B cell (primary cell): Measurements from ENCODE around the gene IGLON5. TPM values are rescaled to one million over a fixed set of nuclear protein-coding genes. Genes with fewer than 3 reads are reported as not detected.

Experiments used
- ATAC-seq: fragments of 200-7000 bp; cut with Tn5 transposase; one replicate; pipeline ENCODE4 v1.10.0; 2021; ENCODE audit warnings: low read depth, mild to moderate bottlenecking, moderate number of reproducible peaks, moderate library complexity
- CTCF ChIA-PET: fragments of 350-600 bp; sonication (Branson Sonifier 250); formaldehyde crosslinking; loops from one replicate; lab custom pipeline; 2021; ENCODE audit warnings: antibody characterized with exemption, inconsistent platforms; lab: Charles Lee
- POLR2A ChIA-PET: fragments of 350-600 bp; sonication (Branson Sonifier 250); formaldehyde crosslinking; loops from one replicate; lab custom pipeline; 2021; ENCODE audit warnings: antibody characterized with exemption; lab: Charles Lee
- DNase-seq: peaks from one replicate; pipeline ENCODE4 v3.0.0; 2013
- H2AFZ ChIP-seq: 2 replicates; pipeline ENCODE4 v1.6.1; 2012; ENCODE audit warnings: mild to moderate bottlenecking, low read depth, low read length; ENCODE audit not compliant: insufficient read depth, poor library complexity, severe bottlenecking
- H3K27ac ChIP-seq, 2 donors: 1 replicate in 1 of 2; 2 replicates in 1 of 2; pipeline ENCODE4 v1.5.1; 2012 to 2013; ENCODE audit warnings: low read length in 2 of 2, mild to moderate bottlenecking in 2 of 2, moderate library complexity in 1 of 2
- H3K27me3 ChIP-seq, 4 experiments: fragments of 200-600 bp in 1 of 4; sonication (generic) in 1 of 4; replicated peaks in 1 of 4; 1 replicate in 2 of 4; 2 replicates in 2 of 4; pipeline versions ENCODE4 v1.6.1 to v1.7.0; 2013 to 2016; ENCODE audit warnings: low read length in 3 of 4, mild to moderate bottlenecking in 2 of 4, mixed read lengths in 1 of 4, moderate library complexity in 1 of 4; ENCODE audit not compliant: insufficient read depth in 4 of 4, control insufficient read depth in 3 of 4; ENCODE audit errors: control extremely low read depth in 1 of 4
- H3K36me3 ChIP-seq, 2 experiments: replicated peaks in 1 of 2; 1 replicate in 1 of 2; 2 replicates in 1 of 2; pipeline versions ENCODE4 v1.6.1 to v1.7.1; 2013; ENCODE audit warnings: low read length in 1 of 2; ENCODE audit not compliant: insufficient read depth in 2 of 2, control insufficient read depth in 1 of 2; ENCODE audit errors: control extremely low read depth in 1 of 2, extremely low read depth in 1 of 2
- H3K4me1 ChIP-seq, 2 donors: fragments of 200-600 bp in 1 of 2; sonication (generic) in 1 of 2; 1 replicate in 1 of 2; 2 replicates in 1 of 2; pipeline versions ENCODE4 v1.5.1 to v1.6.1; 2013 to 2017; ENCODE audit warnings: low read length in 2 of 2; ENCODE audit not compliant: control insufficient read depth in 2 of 2, insufficient read depth in 2 of 2
- H3K4me2 ChIP-seq: replicated peaks from 2 replicates; pipeline ENCODE3; 2012; ENCODE audit warnings: mild to moderate bottlenecking, low read depth, low read length; ENCODE audit not compliant: poor library complexity, severe bottlenecking
- H3K4me3 ChIP-seq, 5 experiments: fragments of 200-600 bp in 1 of 5; sonication (generic) in 1 of 5; 1 replicate in 3 of 5; 2 replicates in 2 of 5; pipeline versions ENCODE4 v1.5.1 to v1.7.0; 2011 to 2016; ENCODE audit warnings: low read length in 4 of 5, mild to moderate bottlenecking in 4 of 5, low read depth in 2 of 5, control low read depth in 1 of 5, moderate library complexity in 1 of 5; ENCODE audit not compliant: insufficient read depth in 1 of 5; ENCODE audit errors: control extremely low read depth in 1 of 5, extremely low read depth in 1 of 5
- H3K79me2 ChIP-seq: fragments of 200-600 bp; sonication (generic); one replicate; pipeline ENCODE4 v1.6.0; 2016; ENCODE audit warnings: low read length; ENCODE audit not compliant: control insufficient read depth, insufficient read depth
- H3K9ac ChIP-seq: fragments of 200-600 bp; sonication (generic); 2 replicates; pipeline ENCODE4 v1.6.1; 2017; ENCODE audit warnings: mild to moderate bottlenecking, low read length, moderate library complexity
- H3K9me3 ChIP-seq, 3 donors: one replicate each; pipeline versions ENCODE4 v1.6.1 to v1.7.1; 2013; ENCODE audit warnings: low read length in 2 of 3; ENCODE audit not compliant: control insufficient read depth in 2 of 3, insufficient read depth in 1 of 3; ENCODE audit errors: control extremely low read depth in 1 of 3
- H4K20me1 ChIP-seq: 2 replicates; pipeline ENCODE4 v1.6.0; 2012; ENCODE audit warnings: mild to moderate bottlenecking, low read length; ENCODE audit not compliant: insufficient read depth, control insufficient read depth, poor library complexity, severe bottlenecking
- H3K27ac Mint-ChIP-seq: one replicate; pipeline ENCODE4 v1.8.0; 2021; ENCODE audit warnings: mixed read lengths
- H3K27me3 Mint-ChIP-seq: one replicate; pipeline ENCODE4 v1.8.0; 2021; ENCODE audit warnings: mixed read lengths
- H3K4me1 Mint-ChIP-seq: one replicate; pipeline ENCODE4 v1.8.0; 2021; ENCODE audit warnings: mixed read lengths
- H3K4me3 Mint-ChIP-seq: one replicate; pipeline ENCODE4 v1.8.0; 2021; ENCODE audit warnings: mixed read lengths
- H3K9me3 Mint-ChIP-seq: one replicate; pipeline ENCODE4 v1.8.0; 2022; ENCODE audit warnings: mixed read lengths; ENCODE audit not compliant: insufficient read depth
- EZH2 ChIP-seq: IDR thresholded peaks from 2 replicates; pipeline ENCODE4 v1.6.1; 2012; ENCODE audit warnings: borderline replicate concordance, low read depth, mild to moderate bottlenecking, moderate library complexity, low read length; ENCODE audit not compliant: insufficient read depth, poor library complexity, severe bottlenecking
- WGBS: methylation state at CpG from one replicate; pipeline ENCODE4 v1.1.5; 2013; ENCODE audit warnings: missing lambda C conversion rate; ENCODE audit not compliant: insufficient coverage; 5-methylcytosine and 5-hydroxymethylcytosine counted together
- intact Hi-C: fragments of 100-400 bp; cut with micrococcal nuclease; formaldehyde crosslinking; loops from one replicate; pipeline ENCODE4 v1.10.0; 2022
- polyA plus RNA-seq: library from polyadenylated mRNA; depleted of rRNA; stranded (reverse); fragments of >200 nt; gene quantifications from 2 replicates; pipeline ENCODE4 v1.2.3, GENCODE V29; 2012
- total RNA-seq, 2 donors: library from RNA; stranded (reverse); fragments of 120-200 nt in 1 of 2; gene quantifications; 1 replicate in 1 of 2; 2 replicates in 1 of 2; pipeline versions ENCODE4 v1.2.3 to v1.2.4, GENCODE V29; 2013 to 2022
- TF ChIP-seq, protein P1 (sequence below): fragments of 200-600 bp; IDR thresholded peaks from one replicate; pipeline ENCODE4 v1.8.0; 2022; ENCODE audit warnings: antibody characterized with exemption, mild to moderate bottlenecking

IGLON5 gene
- total and polyA plus RNA-seq, 2 donors (not counting 1 experiment from before 2014, with no cell fraction given) = not detected

DNA sequence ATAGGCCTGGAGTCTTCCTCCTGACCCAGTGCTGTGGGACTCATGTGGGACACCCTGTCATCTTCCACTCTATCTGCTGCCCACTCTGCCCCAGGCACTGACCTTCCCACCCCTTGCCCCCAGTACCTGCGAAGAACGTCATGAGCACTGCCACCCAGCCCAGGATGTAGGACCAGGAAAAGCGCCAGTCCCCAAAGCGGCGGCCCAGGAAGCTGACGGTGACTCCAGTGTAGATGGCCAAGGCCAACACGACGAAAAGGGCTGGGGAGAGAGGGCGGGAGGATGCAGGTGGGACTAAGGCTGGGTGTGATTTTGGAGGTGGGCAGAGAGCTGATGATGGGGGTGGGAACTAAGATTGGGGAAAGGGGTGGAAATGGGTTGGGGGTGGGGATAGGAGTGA lies 68.9 kb downstream of the IGLON5 start:
- POLR2A ChIA-PET = no interaction called here
- ATAC-seq = no peak
- Histone ChIP-seq H3K4me2 (no peak overlapping the region), H3K27me3 (no peaks in the 10 kb centered on the region), H3K27ac (no peak overlapping the region), H3K9ac (no peak overlapping the region), H3K9me3 (peaks cover 0 to 12% (median 3%) of the 10 kb centered on the region in 3 donors), H4K20me1 (no peaks in the 10 kb centered on the region), H2AFZ (no peak overlapping the region), H3K4me1 (no peaks in the 10 kb centered on the region), H3K36me3 (no peaks in the 10 kb centered on the region), H3K79me2 (no peaks in the 10 kb centered on the region), H3K4me3 (no peak overlapping the region)
- H3K9me3 Mint-ChIP-seq = no peaks in the 10 kb centered on the region
- intact Hi-C loops = no loop called here
- TF ChIP-seq EZH2 = no peak
- TF ChIP-seq, protein P1, sequence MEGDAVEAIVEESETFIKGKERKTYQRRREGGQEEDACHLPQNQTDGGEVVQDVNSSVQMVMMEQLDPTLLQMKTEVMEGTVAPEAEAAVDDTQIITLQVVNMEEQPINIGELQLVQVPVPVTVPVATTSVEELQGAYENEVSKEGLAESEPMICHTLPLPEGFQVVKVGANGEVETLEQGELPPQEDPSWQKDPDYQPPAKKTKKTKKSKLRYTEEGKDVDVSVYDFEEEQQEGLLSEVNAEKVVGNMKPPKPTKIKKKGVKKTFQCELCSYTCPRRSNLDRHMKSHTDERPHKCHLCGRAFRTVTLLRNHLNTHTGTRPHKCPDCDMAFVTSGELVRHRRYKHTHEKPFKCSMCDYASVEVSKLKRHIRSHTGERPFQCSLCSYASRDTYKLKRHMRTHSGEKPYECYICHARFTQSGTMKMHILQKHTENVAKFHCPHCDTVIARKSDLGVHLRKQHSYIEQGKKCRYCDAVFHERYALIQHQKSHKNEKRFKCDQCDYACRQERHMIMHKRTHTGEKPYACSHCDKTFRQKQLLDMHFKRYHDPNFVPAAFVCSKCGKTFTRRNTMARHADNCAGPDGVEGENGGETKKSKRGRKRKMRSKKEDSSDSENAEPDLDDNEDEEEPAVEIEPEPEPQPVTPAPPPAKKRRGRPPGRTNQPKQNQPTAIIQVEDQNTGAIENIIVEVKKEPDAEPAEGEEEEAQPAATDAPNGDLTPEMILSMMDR = no peak
- H3K27ac Mint-ChIP-seq = no peak overlapping the region
- CTCF ChIA-PET = no interaction called here
- WGBS = 97% methylated on average over 8 of the region's 9 CpGs
- DNase-seq = no peak
- peaks cover under 1% of the 10 kb centered on the region for H3K4me1 Mint-ChIP-seq
- H3K27me3 Mint-ChIP-seq = no peaks in the 10 kb centered on the region
- no peak overlapping the region for H3K4me3 Mint-ChIP-seq

Other genes with a start within 250 kb of the IGLON5 start
- gene KLK13, start 246.6 kb upstream of the IGLON5 start, total RNA-seq = not detected in 2 replicates
- not detected in 2 replicates for gene KLK13, start 246.6 kb upstream of the IGLON5 start, polyA plus RNA-seq
- 0.59 and 0.63 TPM in 2 replicates for gene KLK14, start 228.8 kb upstream of the IGLON5 start, total RNA-seq
- 0.49 and 1.5 TPM in 2 replicates for gene KLK14, start 228.8 kb upstream of the IGLON5 start, polyA plus RNA-seq
- gene CTU1, start 203.2 kb upstream of the IGLON5 start, total RNA-seq = 8.1 and 8.2 TPM in 2 replicates
- gene CTU1, start 203.2 kb upstream of the IGLON5 start, polyA plus RNA-seq = 4.3 and 8.4 TPM in 2 replicates
- gene SIGLEC9, start 186.7 kb upstream of the IGLON5 start, total RNA-seq = not detected in 2 replicates
- gene SIGLEC9, start 186.7 kb upstream of the IGLON5 start, polyA plus RNA-seq = 0.32 and 0.72 TPM in 2 replicates
- gene SIGLEC7, start 169.3 kb upstream of the IGLON5 start, total RNA-seq = not detected in 2 replicates
- gene SIGLEC7, start 169.3 kb upstream of the IGLON5 start, polyA plus RNA-seq = 0.37 and 0.52 TPM in 2 replicates
- gene CD33, start 86.6 kb upstream of the IGLON5 start, total RNA-seq = 0.49 TPM in 1 of 2 replicates, not detected in the other
- gene CD33, start 86.6 kb upstream of the IGLON5 start, polyA plus RNA-seq = 0.78 and 1.3 TPM in 2 replicates
- gene SIGLECL1, start 60.6 kb upstream of the IGLON5 start, total RNA-seq = not detected in 2 replicates
- gene SIGLECL1, start 60.6 kb upstream of the IGLON5 start, polyA plus RNA-seq = not detected in 2 replicates
- gene VSIG10L, start 30.5 kb downstream of the IGLON5 start, total RNA-seq = 1.7 and 1.8 TPM in 2 replicates
- 1.3 and 1.4 TPM in 2 replicates for gene VSIG10L, start 30.5 kb downstream of the IGLON5 start, polyA plus RNA-seq
- 33.3 and 38.6 TPM in 2 replicates for gene ETFB, start 54.7 kb downstream of the IGLON5 start, total RNA-seq
- 72.4 and 76.5 TPM in 2 replicates for gene ETFB, start 54.7 kb downstream of the IGLON5 start, polyA plus RNA-seq
- gene CLDND2, start 57.4 kb downstream of the IGLON5 start, total RNA-seq = 0.87 and 1.9 TPM in 2 replicates
- gene CLDND2, start 57.4 kb downstream of the IGLON5 start, polyA plus RNA-seq = 0.14 TPM in 1 of 2 replicates, not detected in the other
- gene NKG7, start 61.0 kb downstream of the IGLON5 start, total RNA-seq = 1.9 and 2.6 TPM in 2 replicates
- gene NKG7, start 61.0 kb downstream of the IGLON5 start, polyA plus RNA-seq = 6.6 and 10.1 TPM in 2 replicates
- not detected in 2 replicates for gene LIM2, start 76.3 kb downstream of the IGLON5 start, total RNA-seq
- not detected in 2 replicates for gene LIM2, start 76.3 kb downstream of the IGLON5 start, polyA plus RNA-seq
- not detected in 2 replicates for gene C19orf84, start 78.9 kb downstream of the IGLON5 start, total RNA-seq
- not detected in 2 replicates for gene C19orf84, start 78.9 kb downstream of the IGLON5 start, polyA plus RNA-seq
- 49.1 and 49.4 TPM in 2 replicates for gene SIGLEC10, start 106.0 kb downstream of the IGLON5 start, total RNA-seq
- 75.4 and 87.6 TPM in 2 replicates for gene SIGLEC10, start 106.0 kb downstream of the IGLON5 start, polyA plus RNA-seq
- not detected in 2 replicates for gene SIGLEC8, start 146.8 kb downstream of the IGLON5 start, total RNA-seq
- not detected in 2 replicates for gene SIGLEC8, start 146.8 kb downstream of the IGLON5 start, polyA plus RNA-seq
- gene CEACAM18, start 166.9 kb downstream of the IGLON5 start, total RNA-seq = not detected in 2 replicates
- gene CEACAM18, start 166.9 kb downstream of the IGLON5 start, polyA plus RNA-seq = not detected in 2 replicates
- gene SIGLEC12, start 190.2 kb downstream of the IGLON5 start, total RNA-seq = not detected in 2 replicates
- gene SIGLEC12, start 190.2 kb downstream of the IGLON5 start, polyA plus RNA-seq = 0.12 and 0.24 TPM in 2 replicates
- 21.2 and 28.9 TPM in 2 replicates for gene SIGLEC6, start 220.0 kb downstream of the IGLON5 start, total RNA-seq
- gene SIGLEC6, start 220.0 kb downstream of the IGLON5 start, polyA plus RNA-seq = 12.3 and 35.4 TPM in 2 replicates